Measurements from ENCODE around the gene PTPRD. TPM values are rescaled to one million over a fixed set of nuclear protein-coding genes. Genes with fewer than 3 reads are reported as not detected.

PTPRD gene
- total and polyA plus RNA-seq, 9 of the 15 experiments (the other 6 are each of a cell fraction or from before 2014, with no cell fraction given) = 0.11 TPM; not detected in 8

GRCh38 chr9:9275601-9276000 lies 1337.2 kb downstream of the PTPRD start:
- Histone ChIP-seq H3K4me1 (replicated peaks in 1 of 2; ENCODE audit: control insufficient read depth in 2 of 2, insufficient read depth in 2 of 2, low read length in 2 of 2) (no peaks in the 10 kb centered on the region), H4K20me1 (replicated peaks; ENCODE audit: control insufficient read depth, insufficient read depth, low read length) (no peaks in the 10 kb centered on the region), H3K27ac (ENCODE audit: extremely low read depth, low read depth, low read length) (no peak overlapping the region), H3K27me3 (ENCODE audit: control insufficient read depth in 2 of 2, insufficient read depth in 2 of 2, low read length in 2 of 2) (no peaks in the 10 kb centered on the region), H3K4me2 (ENCODE audit: insufficient read depth, low read length) (no peak overlapping the region), H3K36me3 (ENCODE audit: control insufficient read depth, insufficient read depth, low read length) (no peaks in the 10 kb centered on the region), H3K9me3 (replicated peaks; ENCODE audit: control insufficient read depth, insufficient read depth, low read depth, low read length) (no peaks in the 10 kb centered on the region), H2AFZ (ENCODE audit: low read depth, low read length) (no peak overlapping the region), H3K79me2 (ENCODE audit: control insufficient read depth, insufficient read depth, low read length) (no peaks in the 10 kb centered on the region), H3K4me3 (no peak overlapping the region), H3K9me1 (ENCODE audit: control insufficient read depth, insufficient read depth, low read length) (no peaks in the 10 kb centered on the region), H3K9ac (ENCODE audit: insufficient read depth in 1 of 2, low read depth in 2 of 2, low read length in 2 of 2) (no peak overlapping the region)
- intact Hi-C loops (cut with micrococcal nuclease) (no loop called here), in situ Hi-C loops (cut with MboI) (no loop called here)
- ATAC-seq (no peak), FAIRE-seq (no peak), DNase-seq (ENCODE audit: extremely low read depth in 1 of 4, low spot score in 3 of 4) (no peak)
- 0% methylated on average over 2 of the region's 4 CpGs for WGBS (ENCODE audit: insufficient coverage, low coverage, missing lambda C conversion rate)
- ChIA-PET POLR2A (no interaction called here), CTCF (ENCODE audit: low intra/inter-chr PET ratio) (no interaction called here)
- TF ChIP-seq ZNF175 (CRISPR knock-in tag; IDR thresholded peaks at IDR 0.05; ENCODE audit: low read depth) (no peak), LCOR (CRISPR knock-in tag; IDR thresholded peaks at IDR 0.05) (no peak), SFPQ (IDR thresholded peaks at IDR 0.05; ENCODE audit: low read depth, low read length) (no peak), ZNF764 (CRISPR knock-in tag; IDR thresholded peaks at IDR 0.05; ENCODE audit: low read depth) (no peak), CSDE1 (IDR thresholded peaks at IDR 0.05) (no peak), ZNF212 (CRISPR knock-in tag; IDR thresholded peaks at IDR 0.05) (no peak), RBM39 (optimal IDR thresholded peaks at IDR 0.05; ENCODE audit: low read depth, low read length) (no peak), PPARD (CRISPR knock-in tag; IDR thresholded peaks at IDR 0.05) (no peak), KAT2B (IDR thresholded peaks at IDR 0.05; ENCODE audit: low read depth, low read length) (no peak), GTF2A2 (tag; IDR thresholded peaks at IDR 0.05) (no peak), SRSF1 (IDR thresholded peaks at IDR 0.05; ENCODE audit: low read depth, low read length) (no peak), KAT7 (CRISPR knock-in tag; IDR thresholded peaks at IDR 0.05; ENCODE audit: borderline replicate concordance) (no peak), ZNF766 (CRISPR knock-in tag; conservative IDR thresholded peaks at IDR 0.05) (no peak), MBD2 (IDR thresholded peaks at IDR 0.05; ENCODE audit: borderline replicate concordance, low read depth) (no peak)
- TF ChIP-seq, protein P1, sequence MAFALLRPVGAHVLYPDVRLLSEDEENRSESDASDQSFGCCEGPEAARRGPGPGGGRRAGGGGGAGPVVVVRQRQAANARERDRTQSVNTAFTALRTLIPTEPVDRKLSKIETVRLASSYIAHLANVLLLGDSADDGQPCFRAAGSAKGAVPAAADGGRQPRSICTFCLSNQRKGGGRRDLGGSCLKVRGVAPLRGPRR (CRISPR knock-in tag; IDR thresholded peaks at IDR 0.05) = no peak
- no TSS peak for BruUV-seq (replicated peaks)
